Stimulated activated CD8-positive, alpha-beta memory T cell treated with anti-CD3 and anti-CD28 coated beads, Interleukin-4, amount 100 ng/mL, for 48 hours (primary cell): ENCODE measurements around the gene ZNF488.
A peak's percentile ranks its signal among the peaks of the same experiment; 100 is the strongest.

ENCODE experiments used
- DNase-seq: peaks from one replicate; pipeline ENCODE4 v3.0.0-alpha.2; 2020

Gene ZNF488

DNA sequence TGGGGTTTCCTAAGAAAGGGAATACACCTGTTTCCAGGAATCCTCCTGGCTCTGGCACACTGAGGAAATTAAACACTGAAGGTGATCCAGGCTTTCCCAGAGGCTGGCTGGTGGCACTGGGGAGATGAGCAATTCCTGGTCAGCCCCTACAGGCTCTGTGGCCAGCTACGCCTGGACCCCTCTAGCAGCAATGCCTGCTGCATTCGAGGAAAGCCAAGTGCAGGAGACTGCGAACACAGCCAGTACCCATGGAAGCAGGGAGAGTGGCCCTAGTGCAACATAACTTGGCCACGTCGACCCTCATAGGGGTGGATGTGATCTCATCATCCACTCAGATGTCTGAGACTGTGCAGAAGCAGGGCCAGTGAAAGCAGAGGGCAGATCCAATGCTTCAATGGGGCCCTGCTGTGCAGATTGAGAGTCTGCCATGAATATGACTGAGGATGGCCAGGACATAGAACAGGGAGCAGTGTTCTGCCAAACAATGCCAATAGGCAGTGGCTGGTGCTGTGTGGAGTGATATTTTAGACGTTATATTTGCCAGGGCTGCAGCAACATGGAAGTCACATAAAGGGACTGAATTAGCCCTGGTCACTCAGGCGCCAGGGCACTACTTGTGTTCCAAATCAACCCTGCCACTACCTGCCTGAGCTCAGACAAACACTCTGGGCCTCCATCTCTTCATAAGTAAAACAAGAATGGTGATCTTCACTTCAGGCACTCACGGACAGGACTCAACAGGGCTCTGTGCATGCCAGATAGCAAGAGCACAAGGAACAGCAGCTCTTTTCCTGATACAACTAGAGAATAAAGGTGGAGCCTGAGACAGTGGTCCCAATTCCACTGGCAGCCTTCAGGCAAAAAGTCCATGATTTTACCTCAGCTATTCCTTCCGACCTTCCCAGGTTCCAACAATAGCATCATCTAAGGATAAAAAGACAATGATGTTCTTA lies 2.4 kb downstream of the ZNF488 start:
- DNase-seq, result peak; percentile 16

- no peak for DNase-seq
Observed at GRCh38 chr10:47381103-47381395, 3.0 kb downstream of the ZNF488 start.

GRCh38 chr10:47380341-47381102 lies 3.6 kb downstream of the ZNF488 start:
- peak; percentile 6 for DNase-seq

DNA sequence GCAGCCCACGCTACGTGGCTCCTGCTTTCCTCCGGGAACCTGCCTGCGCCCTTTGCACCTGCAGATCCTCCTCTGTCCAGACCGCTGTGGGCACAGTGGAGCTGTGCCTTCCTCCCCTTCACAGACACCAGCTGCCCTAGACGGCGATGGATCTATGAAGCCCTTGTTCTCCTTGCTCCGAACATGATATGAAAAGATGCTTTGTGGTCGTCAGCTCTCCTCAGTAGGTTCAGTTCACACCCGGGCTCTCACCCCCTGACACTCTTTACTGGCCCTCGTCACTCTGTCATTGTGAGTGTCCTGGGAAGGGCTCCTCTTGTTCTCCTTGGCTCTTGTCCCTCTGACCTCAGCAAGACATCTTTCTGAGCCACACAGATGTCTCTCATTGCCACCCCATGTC lies 4.2 kb downstream of the ZNF488 start:
- peak; percentile 10 for DNase-seq

- DNase-seq, result peak; percentile 14
Observed at GRCh38 chr10:47379445-47379785, 4.7 kb downstream of the ZNF488 start.

GRCh38 chr10:47378606-47379444 lies 5.3 kb downstream of the ZNF488 start:
- DNase-seq, result peak; percentile 5

DNA sequence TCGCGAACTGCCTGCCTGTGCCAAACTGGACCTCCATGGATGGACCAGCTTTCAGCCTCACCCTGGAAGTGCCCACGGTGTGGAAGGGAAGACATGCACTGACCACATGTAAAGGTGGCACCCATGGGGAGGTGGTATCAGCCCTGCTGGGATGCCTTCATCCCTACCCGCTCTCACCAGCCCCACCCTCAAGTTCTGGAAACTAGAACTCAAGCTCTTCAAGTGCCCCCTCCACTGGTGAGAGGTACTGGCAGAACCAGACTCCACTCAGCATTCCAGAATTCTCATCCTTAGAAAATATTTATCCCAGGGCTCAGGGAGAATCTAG lies 5.9 kb downstream of the ZNF488 start:
- no peak for DNase-seq

- DNase-seq, result peak; percentile 14
Observed at GRCh38 chr10:47376522-47377220, 7.4 kb downstream of the ZNF488 start.

DNA sequence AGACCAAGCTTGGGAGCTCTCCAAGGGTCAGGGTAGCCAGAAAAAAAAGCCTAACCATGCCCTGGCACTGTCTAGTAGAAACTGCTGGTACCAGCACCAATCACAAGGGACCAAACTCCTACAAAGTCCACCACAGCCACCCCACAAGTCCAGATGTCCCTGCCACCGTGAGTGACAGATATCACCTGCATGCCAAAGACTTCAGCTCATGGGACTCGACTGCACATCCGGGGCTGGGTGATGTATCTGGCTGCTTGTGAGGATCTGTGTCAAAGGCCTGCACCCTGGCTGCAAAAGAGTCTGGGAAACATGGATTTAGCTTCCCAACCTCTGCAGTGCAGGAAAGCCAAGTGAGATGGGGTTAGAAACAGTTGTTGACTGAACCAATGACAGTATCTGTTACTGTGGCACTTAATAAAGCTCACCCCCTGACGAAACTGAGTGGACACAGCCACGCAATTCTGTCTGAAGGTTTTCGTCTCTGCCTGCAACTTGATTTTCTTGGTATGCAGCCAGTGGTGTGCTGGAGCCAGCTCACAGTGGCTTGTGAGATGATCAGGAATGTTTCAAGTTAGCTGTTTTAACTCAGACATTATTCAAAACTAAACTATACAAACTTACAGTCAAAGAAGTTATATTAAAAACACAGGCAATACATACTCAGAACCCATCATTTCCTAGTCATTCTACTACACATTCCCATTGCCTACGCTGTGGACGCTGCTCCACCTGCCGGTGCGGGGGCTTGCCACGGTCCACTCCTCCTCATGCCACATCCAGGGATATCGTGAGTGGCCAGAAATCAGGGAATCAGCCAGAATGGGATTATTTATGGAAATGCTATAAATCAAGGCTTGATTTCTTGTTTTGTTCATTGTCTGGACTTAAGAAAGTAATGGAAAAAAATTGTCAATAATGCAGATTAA lies 9.2 kb downstream of the ZNF488 start:
- DNase-seq, result peak; percentile 21

DNA sequence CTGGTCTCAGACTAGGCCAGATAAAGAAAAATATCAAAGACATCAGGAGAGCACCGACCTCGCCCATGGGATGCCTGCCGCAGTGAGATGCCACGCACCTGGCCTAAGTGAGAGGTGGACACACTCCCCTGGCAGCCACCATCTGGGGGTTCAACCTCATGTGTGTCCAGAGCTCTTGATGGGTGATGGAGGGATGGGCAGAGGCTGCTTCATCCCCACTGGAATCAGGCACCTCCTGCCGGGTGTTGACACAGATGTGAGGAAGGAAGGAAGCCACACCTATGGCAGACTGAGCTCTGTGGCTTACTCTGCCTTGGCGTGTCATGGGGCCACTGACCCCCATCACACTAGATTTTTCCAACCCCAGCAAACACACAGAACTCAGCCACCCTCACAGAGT lies 11.4 kb downstream of the ZNF488 start:
- DNase-seq, result peak; percentile 15

GRCh38 chr10:47371629-47372485 lies 12.2 kb downstream of the ZNF488 start:
- no peak for DNase-seq

GRCh38 chr10:47370878-47371277 lies 13.2 kb downstream of the ZNF488 start:
- no peak for DNase-seq

GRCh38 chr10:47370015-47370767 lies 13.9 kb downstream of the ZNF488 start:
- DNase-seq, result no peak

GRCh38 chr10:47369251-47369894 lies 14.7 kb downstream of the ZNF488 start:
- no peak for DNase-seq

DNA sequence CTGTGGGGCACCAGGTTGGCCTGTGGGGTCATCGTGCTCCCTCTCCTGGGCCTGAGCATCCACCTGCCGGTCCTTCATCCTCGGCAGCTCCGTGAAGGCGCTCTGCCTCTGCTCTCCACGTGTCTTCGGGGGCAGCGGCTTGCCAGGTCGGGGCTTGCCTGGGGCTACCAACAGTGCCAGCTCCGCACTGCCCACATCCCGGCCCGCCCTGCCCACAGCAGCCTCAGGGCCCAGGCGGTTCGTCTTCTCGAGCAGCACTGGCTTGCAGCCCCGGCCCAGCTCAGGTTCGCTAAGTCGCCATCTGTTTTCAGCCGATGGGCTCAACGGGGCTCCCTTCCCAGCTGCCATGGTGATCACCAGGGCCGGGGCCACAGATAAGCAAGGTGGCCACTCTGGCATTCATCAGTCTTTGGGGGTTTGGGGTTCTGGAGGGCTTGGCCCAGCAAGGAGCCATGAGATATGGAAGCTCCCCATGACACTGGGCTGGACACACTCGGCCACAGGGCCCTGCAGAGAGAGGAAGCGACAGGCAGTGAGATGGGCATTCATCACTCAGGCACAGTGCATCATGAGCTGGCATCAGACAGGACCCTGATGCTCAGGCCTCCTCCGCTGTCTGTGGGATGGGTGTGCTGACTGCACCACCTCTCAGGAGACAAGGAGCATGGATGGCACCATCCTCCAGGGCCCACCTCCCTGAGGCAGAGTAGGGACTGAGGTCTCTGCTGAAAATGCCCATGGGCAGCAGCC lies 15.5 kb downstream of the ZNF488 start:
- DNase-seq, result no peak

DNA sequence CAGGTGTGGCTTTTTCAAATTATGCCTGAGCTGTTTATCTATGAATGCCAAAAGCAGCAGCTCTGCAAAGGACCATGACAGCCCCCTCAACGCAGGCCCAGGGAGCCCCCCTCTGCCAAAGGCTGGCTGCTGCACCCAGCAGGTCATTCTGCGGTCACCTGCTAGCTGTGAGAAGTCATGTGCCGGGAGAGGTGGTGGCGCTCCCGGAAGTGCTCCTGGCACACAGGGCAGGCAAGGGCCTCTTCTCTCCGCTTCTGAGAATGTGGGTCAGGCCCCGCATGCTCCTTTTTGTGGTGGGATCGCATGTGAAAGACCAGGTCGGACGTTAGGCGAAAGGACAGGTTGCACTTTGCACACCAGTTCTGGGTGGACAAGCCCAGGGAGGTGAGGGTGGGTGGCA lies 16.4 kb downstream of the ZNF488 start:
- no peak for DNase-seq

DNA sequence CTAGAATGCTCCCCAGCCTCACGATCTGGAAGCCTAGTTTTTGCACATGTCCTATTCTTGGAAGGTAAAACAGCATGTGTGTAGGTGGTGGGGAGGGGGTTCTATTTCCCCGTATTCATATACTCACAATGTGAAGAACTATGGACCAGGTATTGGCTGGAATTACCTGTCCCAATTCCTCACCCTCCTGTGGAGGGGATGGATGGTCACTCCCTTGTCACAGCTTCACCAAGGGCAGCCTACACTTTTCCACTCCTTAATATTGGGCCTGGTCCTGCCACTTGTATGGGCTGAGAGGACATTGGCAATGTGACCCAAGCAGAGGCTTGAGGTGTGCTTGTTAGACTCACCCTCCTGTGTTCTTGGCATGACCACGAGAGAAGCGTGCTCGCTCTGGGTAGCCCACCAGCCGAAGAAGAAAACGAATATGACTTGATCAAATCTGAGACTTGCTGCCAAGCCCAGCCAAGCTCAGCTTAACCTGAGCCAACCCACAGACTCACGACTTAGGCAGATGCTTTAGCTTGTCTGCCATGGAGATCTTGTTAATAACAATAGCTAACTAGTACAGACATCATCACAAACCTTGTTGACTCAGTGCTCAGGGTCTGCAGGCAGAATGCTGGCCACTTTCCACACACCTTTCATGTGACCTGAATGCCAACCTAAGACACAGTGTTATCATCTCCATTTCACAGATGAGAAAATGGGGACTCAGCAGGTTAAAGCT lies 17.2 kb downstream of the ZNF488 start:
- DNase-seq, result no peak

GRCh38 chr10:47366181-47366631 lies 17.9 kb downstream of the ZNF488 start:
- DNase-seq, result no peak
